NK-92 (cell line): ENCODE data around the gene ZNF831.

ENCODE experiments used
- DNase-seq: peaks from one replicate; lab custom pipeline; 2025; ENCODE audit not compliant: unreplicated experiment; lab: John Stamatoyannopoulos, UW

ZNF831 gene

GRCh38 chr20:59242714-59243626, 79.3 kb downstream of the ZNF831 start:
- no peak for DNase-seq

- DNase-seq: no peak
Measured at GRCh38 chr20:59246691-59247400, 83.2 kb downstream of the ZNF831 start.

DNA sequence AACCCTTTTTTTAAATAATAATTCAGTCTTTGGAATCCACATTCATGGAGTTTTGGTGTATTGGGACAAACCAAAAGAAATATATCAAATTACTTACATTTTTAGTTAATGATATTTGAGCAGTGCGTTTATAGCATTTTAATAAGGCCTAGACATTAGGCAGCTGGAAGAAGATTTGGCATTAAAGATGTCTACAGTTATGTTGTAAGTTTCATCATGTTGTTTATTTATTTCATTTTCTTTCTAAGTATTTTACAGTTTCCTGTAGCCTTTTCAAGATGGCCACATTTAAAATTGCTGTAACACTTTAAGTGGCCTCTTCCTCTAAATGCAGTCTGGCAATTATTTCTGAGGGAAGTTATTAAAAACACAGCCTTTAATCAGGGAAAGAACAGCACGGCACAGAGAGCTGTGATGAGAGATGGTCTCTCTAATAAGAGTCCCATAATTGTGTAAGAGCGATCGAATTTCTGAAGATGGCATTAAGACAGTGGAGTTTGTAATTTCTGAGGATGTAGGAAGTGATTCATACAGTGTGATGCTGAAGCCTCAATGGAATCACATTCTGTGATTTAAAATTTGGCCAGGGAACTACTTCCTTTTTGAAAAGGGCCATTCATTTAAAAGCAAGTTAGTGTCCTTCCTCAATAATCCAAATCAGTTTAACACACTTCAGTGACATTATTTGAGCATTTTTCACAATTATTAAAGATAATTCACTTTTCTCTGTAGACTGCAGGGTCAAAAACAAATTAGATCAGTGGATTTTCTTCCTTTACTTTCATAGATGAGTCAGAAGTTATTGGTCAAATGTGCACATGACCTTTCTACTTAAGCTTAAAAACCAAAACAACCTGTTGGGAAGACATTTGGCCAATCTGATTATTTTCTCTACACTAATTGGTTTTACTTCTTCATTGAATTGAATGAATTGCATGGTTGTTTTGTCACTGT, 84.4 kb downstream of the ZNF831 start:
- no peak for DNase-seq

DNA sequence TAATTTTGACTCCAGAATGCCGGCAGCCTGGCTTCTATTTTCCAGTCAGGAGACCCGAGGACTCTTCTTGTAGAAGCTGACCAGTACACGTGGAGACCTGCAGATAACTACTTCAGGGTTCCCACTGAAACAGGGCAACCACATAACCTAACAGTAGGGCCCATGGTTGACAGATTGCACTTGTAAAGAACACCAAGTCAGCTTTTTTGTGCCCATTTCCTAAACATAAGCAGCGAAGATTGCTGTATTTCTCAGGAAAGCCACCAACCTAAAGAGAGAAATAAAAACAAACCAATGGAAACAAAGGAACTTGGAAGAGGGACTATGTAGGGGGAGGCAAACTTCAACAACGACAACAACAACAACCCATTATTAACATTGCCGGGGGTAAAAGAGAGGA, 86.7 kb downstream of the ZNF831 start:
- no peak for DNase-seq

DNA sequence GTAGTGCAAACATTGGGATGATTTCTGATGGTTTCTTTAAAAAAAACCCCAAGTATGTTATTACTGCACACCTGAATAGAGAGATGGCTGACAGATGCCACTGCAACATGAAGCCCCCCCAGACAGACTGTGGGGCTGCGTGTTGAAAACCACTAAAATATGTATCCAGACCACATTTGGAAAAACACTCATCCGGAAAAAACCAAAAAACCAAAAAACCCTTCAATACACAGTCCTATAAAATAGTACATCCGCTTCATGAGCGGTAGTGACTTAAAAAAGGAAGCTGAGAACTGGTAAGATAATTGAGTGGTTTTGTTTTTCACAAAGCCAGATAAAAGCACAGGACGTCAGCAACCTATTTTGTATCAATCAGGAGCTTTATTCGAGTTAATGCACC, 89.7 kb downstream of the ZNF831 start:
- DNase-seq: no peak

DNA sequence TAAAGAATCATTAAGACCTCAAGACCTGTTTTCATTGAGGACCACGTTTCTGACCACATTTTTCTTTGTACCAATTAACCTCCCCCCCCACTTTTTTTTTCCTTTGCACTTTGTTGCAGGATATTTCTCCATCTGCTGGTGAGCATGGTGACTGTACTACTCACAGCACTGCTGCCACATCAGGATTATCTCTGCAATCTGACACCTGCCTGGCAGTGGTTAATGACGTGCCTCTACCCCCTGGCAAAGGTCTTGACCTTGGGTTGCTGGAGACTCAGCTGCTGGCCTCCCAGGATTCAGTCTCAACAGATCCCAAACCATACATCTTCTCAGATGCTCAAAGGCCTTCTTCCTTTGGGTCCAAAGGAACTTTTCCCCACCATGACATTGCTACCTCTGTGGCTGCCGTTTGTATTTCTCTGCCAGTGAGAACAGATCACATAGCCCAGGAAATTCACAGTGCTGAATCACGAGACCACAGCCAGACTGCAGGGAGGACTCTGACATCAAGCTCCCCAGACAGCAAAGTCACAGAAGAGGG, 90.2 kb downstream of the ZNF831 start:
- DNase-seq: no peak

- DNase-seq: no peak
Measured at GRCh38 chr20:59255256-59255655, 91.6 kb downstream of the ZNF831 start.

GRCh38 chr20:59258221-59258621, 94.6 kb downstream of the ZNF831 start:
- DNase-seq: no peak

- no peak for DNase-seq
Measured at GRCh38 chr20:59259946-59260345, 96.3 kb downstream of the ZNF831 start.

DNA sequence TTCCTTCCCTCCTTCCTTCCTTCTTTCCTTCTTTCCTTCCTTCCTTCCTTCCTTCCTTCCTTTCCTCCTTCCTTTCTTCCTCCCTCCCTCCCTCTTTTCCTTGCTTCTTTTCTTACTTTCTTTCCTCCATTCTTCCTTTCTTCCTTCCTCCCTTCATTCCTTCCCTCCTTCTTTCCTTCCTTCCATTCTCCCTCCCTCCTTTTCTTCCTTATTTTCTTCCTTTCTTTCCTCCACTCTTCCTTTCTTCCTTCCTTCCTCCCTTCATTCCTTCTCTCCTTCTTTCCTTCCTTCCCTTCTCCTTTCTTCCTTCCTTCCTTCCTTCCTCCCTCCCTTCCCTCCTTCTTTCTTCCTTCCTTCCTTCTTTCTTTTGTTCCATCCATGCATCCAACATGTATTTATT, 101.7 kb downstream of the ZNF831 start:
- DNase-seq: no peak

DNA sequence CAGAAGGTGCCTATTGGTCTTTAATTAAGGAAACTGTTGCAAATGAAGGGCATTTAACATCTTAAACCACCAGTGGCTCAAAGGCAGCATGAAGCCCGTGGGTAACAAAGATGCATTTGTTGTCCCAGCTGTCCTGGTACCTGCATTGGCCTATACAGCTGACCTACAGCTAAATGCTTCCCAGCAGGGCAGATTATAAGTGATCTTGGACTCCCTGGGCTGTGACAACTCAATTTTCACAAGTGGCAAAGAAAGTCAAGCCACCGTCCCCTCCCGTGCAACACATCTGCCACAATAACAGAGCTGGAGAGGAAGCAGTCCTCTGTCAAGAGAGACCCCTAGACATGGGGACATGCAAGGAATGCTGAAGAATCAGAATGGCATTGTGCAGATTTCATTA, 105.2 kb downstream of the ZNF831 start:
- DNase-seq: no peak

DNA sequence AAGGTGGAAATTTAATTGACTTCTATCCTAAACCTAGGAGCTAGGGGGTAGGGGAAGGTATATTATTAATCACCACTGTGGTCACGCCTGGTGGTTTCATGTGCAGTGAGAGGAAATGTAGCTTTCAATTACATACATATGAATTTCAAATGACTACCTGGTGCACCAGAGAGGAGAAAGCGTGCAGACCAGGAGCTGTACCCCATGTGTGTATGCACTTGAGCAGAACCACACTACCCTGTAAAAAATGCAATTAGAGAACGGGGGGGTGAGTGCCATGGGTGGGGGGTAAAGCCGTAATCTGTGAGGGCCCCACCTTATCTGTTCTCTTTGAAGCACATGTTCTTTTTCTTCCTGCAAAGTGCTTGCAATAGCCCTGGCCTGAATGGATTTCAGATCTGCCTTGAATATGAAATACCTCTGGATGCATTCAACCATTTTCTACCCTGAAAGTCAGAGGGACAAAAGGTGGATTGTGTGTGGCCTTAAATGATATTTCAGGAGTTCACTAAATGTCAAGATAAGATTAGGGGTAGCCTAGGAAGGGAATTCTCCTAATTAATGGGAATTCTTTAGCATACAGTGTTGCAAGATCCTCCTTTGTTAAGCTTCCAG, 105.9 kb downstream of the ZNF831 start:
- no peak for DNase-seq

- no peak for DNase-seq
Measured at GRCh38 chr20:59270380-59270779, 106.8 kb downstream of the ZNF831 start.

- no peak for DNase-seq
Measured at GRCh38 chr20:59273739-59274357, 110.2 kb downstream of the ZNF831 start.

DNA sequence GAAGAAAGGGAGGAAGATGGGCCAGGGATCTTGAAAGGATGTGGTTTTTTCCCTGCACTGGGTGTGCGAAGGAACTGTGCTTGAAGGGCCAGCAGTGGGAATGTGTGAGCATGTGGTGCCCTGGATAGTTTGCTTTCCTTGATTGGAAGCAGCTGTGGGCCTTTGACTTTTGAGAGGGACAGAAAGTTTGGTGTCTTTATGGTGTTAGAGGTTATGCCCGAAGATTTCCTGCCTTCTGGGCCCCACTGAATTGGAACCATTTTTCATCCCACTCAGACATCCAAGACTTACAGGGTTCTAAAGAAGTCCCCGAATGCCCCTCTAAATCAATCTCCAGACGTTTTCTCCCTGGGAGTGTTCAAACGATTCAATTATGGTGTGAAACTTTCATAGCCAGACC, 113.3 kb downstream of the ZNF831 start:
- no peak for DNase-seq

GRCh38 chr20:59284470-59284869, 120.8 kb downstream of the ZNF831 start:
- DNase-seq: no peak

DNA sequence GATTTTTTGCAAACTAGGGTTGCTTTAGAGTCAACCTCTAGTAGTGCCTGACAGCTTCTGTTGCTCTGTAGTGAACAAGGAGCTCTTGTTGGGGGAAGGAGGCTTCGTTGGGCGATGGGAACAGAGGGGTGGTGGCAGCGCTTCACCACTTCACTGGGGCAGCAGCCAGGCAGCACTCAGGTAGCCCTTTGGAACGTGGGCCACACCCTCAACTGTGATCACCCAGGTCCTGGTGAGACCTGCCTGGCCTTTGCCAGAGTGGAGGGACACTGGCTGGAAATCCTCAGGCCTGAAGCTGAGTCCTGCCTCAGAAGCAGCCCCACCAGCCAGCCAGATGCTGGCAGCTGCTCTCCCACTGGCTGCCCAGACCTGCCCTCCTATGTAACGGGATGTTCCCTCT, 126.4 kb downstream of the ZNF831 start:
- no peak for DNase-seq

- DNase-seq: no peak
Measured at GRCh38 chr20:59291740-59292383, 128.2 kb downstream of the ZNF831 start.

GRCh38 chr20:59295531-59295930, 131.9 kb downstream of the ZNF831 start:
- no peak for DNase-seq

GRCh38 chr20:59297686-59298085, 134.1 kb downstream of the ZNF831 start:
- no peak for DNase-seq
